Mucosa of rectum (tissue), 2 donors: Measurements from ENCODE around the gene NTRK2.

Source experiments
- H3K27ac ChIP-seq, 2 donors: one replicate each; pipeline ENCODE4 v1.7.0; 2013; ENCODE audit warnings: inconsistent platforms in 2 of 2, low read depth in 2 of 2, low read length in 2 of 2
- H3K27me3 ChIP-seq, 2 donors: one replicate each; pipeline ENCODE4 v1.7.0; 2013; ENCODE audit warnings: low read length in 2 of 2; ENCODE audit not compliant: control insufficient read depth in 2 of 2, insufficient read depth in 2 of 2
- H3K36me3 ChIP-seq, 2 donors: one replicate each; pipeline ENCODE4 v1.7.0; 2013; ENCODE audit warnings: low read length in 2 of 2; ENCODE audit not compliant: control insufficient read depth in 2 of 2, insufficient read depth in 2 of 2
- H3K4me1 ChIP-seq, 2 donors: one replicate each; pipeline ENCODE4 v1.7.0; 2013; ENCODE audit warnings: low read length in 2 of 2, mild to moderate bottlenecking in 1 of 2; ENCODE audit not compliant: control insufficient read depth in 2 of 2, insufficient read depth in 2 of 2
- H3K4me3 ChIP-seq, 2 donors: one replicate each; pipeline ENCODE4 v1.7.0; 2013; ENCODE audit warnings: low read length in 2 of 2
- H3K9ac ChIP-seq, 2 donors: one replicate each; pipeline ENCODE4 v1.7.0; 2013; ENCODE audit warnings: low read length in 2 of 2, low read depth in 1 of 2, mild to moderate bottlenecking in 1 of 2
- H3K9me3 ChIP-seq, 2 donors: one replicate each; pipeline ENCODE4 v1.7.0; 2013; ENCODE audit warnings: low read length in 2 of 2; ENCODE audit not compliant: control insufficient read depth in 2 of 2
- donor health status: healthy.
- donor health status: Normal muscosa, but diverticular disease.

The NTRK2 gene

GRCh38 chr9:84785792-84786547, 116.4 kb downstream of the NTRK2 start:
- no peak overlapping the region for H3K9ac ChIP-seq
- H3K4me3 ChIP-seq: no peak overlapping the region
- no peaks in the 10 kb centered on the region for H3K4me1 ChIP-seq
- H3K9me3 ChIP-seq: no peaks in the 10 kb centered on the region
- no peaks in the 10 kb centered on the region for H3K27me3 ChIP-seq
- no peak overlapping the region for H3K27ac ChIP-seq
- no peaks in the 10 kb centered on the region for H3K36me3 ChIP-seq

- Histone ChIP-seq H3K27ac (no peak overlapping the region), H3K27me3 (no peaks in the 10 kb centered on the region), H3K4me3 (no peak overlapping the region), H3K4me1 (no peaks in the 10 kb centered on the region), H3K9ac (no peak overlapping the region), H3K9me3 (no peaks in the 10 kb centered on the region), H3K36me3 (no peaks in the 10 kb centered on the region)
Observed at GRCh38 chr9:84788803-84789462, 119.4 kb downstream of the NTRK2 start.

GRCh38 chr9:84789463-84789830, 119.9 kb downstream of the NTRK2 start:
- H3K9ac ChIP-seq: no peak overlapping the region
- no peaks in the 10 kb centered on the region for H3K36me3 ChIP-seq
- H3K4me3 ChIP-seq: no peak overlapping the region
- H3K4me1 ChIP-seq: no peaks in the 10 kb centered on the region
- no peaks in the 10 kb centered on the region for H3K9me3 ChIP-seq
- H3K27ac ChIP-seq: no peak overlapping the region
- no peaks in the 10 kb centered on the region for H3K27me3 ChIP-seq

GRCh38 chr9:84791643-84792042, 122.1 kb downstream of the NTRK2 start:
- H3K9me3 ChIP-seq: no peaks in the 10 kb centered on the region
- H3K4me3 ChIP-seq: no peak overlapping the region
- no peaks in the 10 kb centered on the region for H3K36me3 ChIP-seq
- H3K9ac ChIP-seq: no peak overlapping the region
- H3K4me1 ChIP-seq: no peaks in the 10 kb centered on the region
- H3K27ac ChIP-seq: no peak overlapping the region
- no peaks in the 10 kb centered on the region for H3K27me3 ChIP-seq

GRCh38 chr9:84793251-84793650, 123.7 kb downstream of the NTRK2 start:
- no peak overlapping the region for H3K4me3 ChIP-seq
- no peaks in the 10 kb centered on the region for H3K27me3 ChIP-seq
- no peaks in the 10 kb centered on the region for H3K4me1 ChIP-seq
- H3K9ac ChIP-seq: no peak overlapping the region
- H3K27ac ChIP-seq: no peak overlapping the region
- H3K9me3 ChIP-seq: no peaks in the 10 kb centered on the region
- H3K36me3 ChIP-seq: no peaks in the 10 kb centered on the region

- no peaks in the 10 kb centered on the region for H3K4me1 ChIP-seq
- H3K27ac ChIP-seq: no peak overlapping the region
- no peaks in the 10 kb centered on the region for H3K36me3 ChIP-seq
- no peaks in the 10 kb centered on the region for H3K9me3 ChIP-seq
- H3K27me3 ChIP-seq: no peaks in the 10 kb centered on the region
- no peak overlapping the region for H3K4me3 ChIP-seq
- H3K9ac ChIP-seq: no peak overlapping the region
Observed at GRCh38 chr9:84794981-84795637, 125.6 kb downstream of the NTRK2 start.

GRCh38 chr9:84796404-84796803, 126.9 kb downstream of the NTRK2 start:
- Histone ChIP-seq H3K36me3 (no peaks in the 10 kb centered on the region), H3K9me3 (no peaks in the 10 kb centered on the region), H3K4me3 (no peak overlapping the region), H3K27me3 (no peaks in the 10 kb centered on the region), H3K4me1 (no peaks in the 10 kb centered on the region), H3K27ac (no peak overlapping the region), H3K9ac (no peak overlapping the region)

- H3K27me3 ChIP-seq: no peaks in the 10 kb centered on the region
- H3K9ac ChIP-seq: no peak overlapping the region
- no peaks in the 10 kb centered on the region for H3K9me3 ChIP-seq
- no peak overlapping the region for H3K4me3 ChIP-seq
- H3K4me1 ChIP-seq: no peaks in the 10 kb centered on the region
- H3K36me3 ChIP-seq: no peaks in the 10 kb centered on the region
- H3K27ac ChIP-seq: no peak overlapping the region
Observed at GRCh38 chr9:84799251-84799650, 129.7 kb downstream of the NTRK2 start.

GRCh38 chr9:84804951-84805694, 135.6 kb downstream of the NTRK2 start:
- Histone ChIP-seq H3K9me3 (no peaks in the 10 kb centered on the region), H3K9ac (no peak overlapping the region), H3K4me3 (no peak overlapping the region), H3K27me3 (no peaks in the 10 kb centered on the region), H3K27ac (no peak overlapping the region), H3K36me3 (no peaks in the 10 kb centered on the region), H3K4me1 (no peaks in the 10 kb centered on the region)

- Histone ChIP-seq H3K4me3 (no peak overlapping the region), H3K4me1 (peaks cover 5 to 6% of the 10 kb centered on the region in 2 donors), H3K9me3 (no peaks in the 10 kb centered on the region), H3K36me3 (no peaks in the 10 kb centered on the region), H3K9ac (no peak overlapping the region), H3K27ac (no peak overlapping the region), H3K27me3 (no peaks in the 10 kb centered on the region)
Observed at GRCh38 chr9:84807431-84807830, 137.9 kb downstream of the NTRK2 start.
